ENCODE measurements around the gene OR2AE1. TPM values are rescaled to one million over a fixed set of nuclear protein-coding genes. Genes with fewer than 3 reads are reported as not detected.

The OR2AE1 gene
- total and polyA plus RNA-seq, 2 of the 4 experiments (the other 2 are of a cell fraction): 0.17 to 0.18 TPM

DNA sequence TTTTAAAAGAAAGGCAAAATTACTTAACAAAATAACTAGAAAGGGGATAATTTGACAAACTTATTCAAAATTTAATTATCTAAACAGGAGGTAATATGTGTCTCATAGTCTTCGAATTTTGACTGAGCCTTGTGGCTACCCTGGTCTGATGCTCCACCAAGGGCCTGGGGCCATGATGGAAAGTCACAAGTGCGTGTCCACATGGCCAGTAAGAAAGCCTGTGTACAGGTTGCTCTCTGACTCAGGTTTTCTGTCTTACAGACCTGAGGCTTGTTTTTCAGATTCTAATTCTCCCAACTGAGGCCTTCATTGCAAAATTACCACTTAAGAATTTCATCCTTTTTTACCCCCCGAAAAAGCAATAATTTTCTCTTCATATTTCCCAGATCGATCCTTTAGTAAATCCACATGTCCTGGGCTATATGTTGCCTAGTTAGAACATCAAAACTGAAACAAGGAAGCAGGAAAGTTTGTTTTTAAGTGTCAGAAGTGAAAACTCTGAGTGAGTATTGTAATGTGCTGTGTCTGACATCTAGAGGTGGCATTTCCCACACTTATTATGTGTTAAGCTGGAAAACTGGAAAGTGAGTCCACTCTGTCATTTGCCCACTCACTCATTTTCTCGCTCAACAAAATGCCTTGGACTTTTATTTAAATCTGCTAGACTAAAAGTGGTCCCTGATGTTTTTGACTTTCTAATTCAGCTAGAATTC is 39.0 kb downstream of the OR2AE1 start:
- no peak overlapping the region for H2AFZ ChIP-seq (replicated peaks; ENCODE audit: low read length, poor library complexity)
- DNase-seq (no peak), ATAC-seq (ENCODE audit: low read depth) (no peak)
- WGBS, 2 experiments (ENCODE audit: extremely low coverage in 2 of 2, insufficient read length in 1 of 2): 83% methylated on average over 1 of the region's 5 CpGs; no CpG with 5 or more reads in 1 of the 2 experiments
- H2BK120ac ChIP-seq (ENCODE audit: low read depth, low read length): no peak overlapping the region
- H2AK9ac ChIP-seq (replicated peaks; ENCODE audit: low read depth, low read length, poor library complexity): no peak overlapping the region
- ChIA-PET POLR2A (ENCODE audit: unreplicated experiment) (no interaction called here), CTCF (interaction anchor here (0.9 kb wide), 1 partner anchor 14 kb away, joined by 3 read pairs; no protein-coding TSS in a partner anchor)
- H2BK20ac ChIP-seq (ENCODE audit: low read depth, low read length): no peak overlapping the region
- H3K9ac ChIP-seq (ENCODE audit: low read depth, low read length): no peak overlapping the region
- H4K20me1 ChIP-seq (ENCODE audit: insufficient read depth, low read length): no peaks in the 10 kb centered on the region
- H3K36me3 ChIP-seq (ENCODE audit: control insufficient read depth, insufficient read depth, low read length): no peaks in the 10 kb centered on the region
- H3K27ac ChIP-seq (ENCODE audit: insufficient read depth, low read length): no peak overlapping the region
- no peak overlapping the region for H3K4me2 ChIP-seq (ENCODE audit: low read depth, low read length)
- H3K9me1 ChIP-seq (ENCODE audit: insufficient read depth, low read length): no peaks in the 10 kb centered on the region
- H2BK5ac ChIP-seq (ENCODE audit: low read depth, low read length, poor library complexity, severe bottlenecking): no peak overlapping the region
- H4K91ac ChIP-seq (ENCODE audit: insufficient read depth, low read depth, low read length): no peak overlapping the region
- H2BK15ac ChIP-seq (ENCODE audit: low read depth, low read length): no peak overlapping the region
- no peak overlapping the region for H3K4me3 ChIP-seq (ENCODE audit: insufficient read depth, low read depth, low read length)
- intact Hi-C loops (cut with micrococcal nuclease): no loop called here
- no peak for TF ChIP-seq CHD1 (IDR thresholded peaks at IDR 0.05; ENCODE audit: low read depth, low read length)
- TF ChIP-seq, protein P1, sequence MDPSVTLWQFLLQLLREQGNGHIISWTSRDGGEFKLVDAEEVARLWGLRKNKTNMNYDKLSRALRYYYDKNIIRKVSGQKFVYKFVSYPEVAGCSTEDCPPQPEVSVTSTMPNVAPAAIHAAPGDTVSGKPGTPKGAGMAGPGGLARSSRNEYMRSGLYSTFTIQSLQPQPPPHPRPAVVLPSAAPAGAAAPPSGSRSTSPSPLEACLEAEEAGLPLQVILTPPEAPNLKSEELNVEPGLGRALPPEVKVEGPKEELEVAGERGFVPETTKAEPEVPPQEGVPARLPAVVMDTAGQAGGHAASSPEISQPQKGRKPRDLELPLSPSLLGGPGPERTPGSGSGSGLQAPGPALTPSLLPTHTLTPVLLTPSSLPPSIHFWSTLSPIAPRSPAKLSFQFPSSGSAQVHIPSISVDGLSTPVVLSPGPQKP (IDR thresholded peaks at IDR 0.05; ENCODE audit: borderline replicate concordance, low read depth, low read length): no peak
- TF ChIP-seq, protein P2, sequence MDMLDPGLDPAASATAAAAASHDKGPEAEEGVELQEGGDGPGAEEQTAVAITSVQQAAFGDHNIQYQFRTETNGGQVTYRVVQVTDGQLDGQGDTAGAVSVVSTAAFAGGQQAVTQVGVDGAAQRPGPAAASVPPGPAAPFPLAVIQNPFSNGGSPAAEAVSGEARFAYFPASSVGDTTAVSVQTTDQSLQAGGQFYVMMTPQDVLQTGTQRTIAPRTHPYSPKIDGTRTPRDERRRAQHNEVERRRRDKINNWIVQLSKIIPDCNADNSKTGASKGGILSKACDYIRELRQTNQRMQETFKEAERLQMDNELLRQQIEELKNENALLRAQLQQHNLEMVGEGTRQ (IDR thresholded peaks at IDR 0.05; ENCODE audit: low read depth, low read length): no peak
- TF ChIP-seq MAZ (IDR thresholded peaks at IDR 0.05; ENCODE audit: borderline replicate concordance, low read depth, low read length): no peak
- no peak for TF ChIP-seq MXI1 (IDR thresholded peaks at IDR 0.05; ENCODE audit: borderline replicate concordance, low read depth, low read length)
- TF ChIP-seq, protein P3, sequence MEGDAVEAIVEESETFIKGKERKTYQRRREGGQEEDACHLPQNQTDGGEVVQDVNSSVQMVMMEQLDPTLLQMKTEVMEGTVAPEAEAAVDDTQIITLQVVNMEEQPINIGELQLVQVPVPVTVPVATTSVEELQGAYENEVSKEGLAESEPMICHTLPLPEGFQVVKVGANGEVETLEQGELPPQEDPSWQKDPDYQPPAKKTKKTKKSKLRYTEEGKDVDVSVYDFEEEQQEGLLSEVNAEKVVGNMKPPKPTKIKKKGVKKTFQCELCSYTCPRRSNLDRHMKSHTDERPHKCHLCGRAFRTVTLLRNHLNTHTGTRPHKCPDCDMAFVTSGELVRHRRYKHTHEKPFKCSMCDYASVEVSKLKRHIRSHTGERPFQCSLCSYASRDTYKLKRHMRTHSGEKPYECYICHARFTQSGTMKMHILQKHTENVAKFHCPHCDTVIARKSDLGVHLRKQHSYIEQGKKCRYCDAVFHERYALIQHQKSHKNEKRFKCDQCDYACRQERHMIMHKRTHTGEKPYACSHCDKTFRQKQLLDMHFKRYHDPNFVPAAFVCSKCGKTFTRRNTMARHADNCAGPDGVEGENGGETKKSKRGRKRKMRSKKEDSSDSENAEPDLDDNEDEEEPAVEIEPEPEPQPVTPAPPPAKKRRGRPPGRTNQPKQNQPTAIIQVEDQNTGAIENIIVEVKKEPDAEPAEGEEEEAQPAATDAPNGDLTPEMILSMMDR (conservative IDR thresholded peaks at IDR 0.05; ENCODE audit: low read depth, low read length): no peak
- TF ChIP-seq BHLHE40 (IDR thresholded peaks at IDR 0.05; ENCODE audit: low read depth, low read length): no peak
- no peak for TF ChIP-seq RAD21 (IDR thresholded peaks at IDR 0.05; ENCODE audit: low read length)
- no peak for TF ChIP-seq RCOR1 (IDR thresholded peaks at IDR 0.05; ENCODE audit: insufficient replicate concordance, low read length)
- in situ Hi-C loops (cut with MboI; ENCODE audit: low sequenced_read_pairs): no loop called here
- no peak overlapping the region for H2AK5ac ChIP-seq (ENCODE audit: low read depth, low read length)
- dilution Hi-C loops (cut with HindIII; ENCODE audit: low sequenced_read_pairs, unreplicated experiment): no loop called here
- H3K14ac ChIP-seq (replicated peaks; ENCODE audit: low read depth, low read length): no peak overlapping the region
- no peak overlapping the region for H4K8ac ChIP-seq (ENCODE audit: low read depth in 2 of 2, low read length in 2 of 2)
- H3K56ac ChIP-seq (ENCODE audit: extremely low read depth, insufficient read depth, low read length): no peak overlapping the region
- H3K23ac ChIP-seq (ENCODE audit: low read depth, low read length): no peak overlapping the region
- H4K5ac ChIP-seq (ENCODE audit: low read depth, low read length): no peak overlapping the region
- BruUV-seq (replicated peaks): no TSS peak
- H3K4me1 ChIP-seq (ENCODE audit: control insufficient read depth, insufficient read depth, low read length): no peaks in the 10 kb centered on the region
- H3K79me1 ChIP-seq (ENCODE audit: low read depth in 1 of 2, low read length in 2 of 2): no peaks in the 10 kb centered on the region
- no peak overlapping the region for H3K4ac ChIP-seq (ENCODE audit: low read depth, low read length)
- H3K27me3 ChIP-seq (ENCODE audit: control insufficient read depth, insufficient read depth, low read length): peaks cover 8% of the 10 kb centered on the region
- no peak overlapping the region for H3K18ac ChIP-seq (ENCODE audit: low read depth, low read length)
- no peaks in the 10 kb centered on the region for H3K9me3 ChIP-seq (ENCODE audit: control insufficient read depth, insufficient read depth, low read length)
